Mesenchymal stem cell (in vitro differentiated cells and primary cell): ENCODE measurements around the gene FEM1A.

Source experiments
- DNase-seq: peaks from one replicate; pipeline ENCODE4 v3.0.0-alpha.2; 2013
- H2AFZ ChIP-seq: one replicate; pipeline ENCODE4 v1.6.1; 2013; ENCODE audit warnings: low read depth, mild to moderate bottlenecking, control low read depth, inconsistent platforms, low read length, moderate library complexity
- H2AK5ac ChIP-seq: 2 replicates; pipeline ENCODE4 v1.6.1; 2013; ENCODE audit warnings: low read length, moderate library complexity, mild to moderate bottlenecking, inconsistent platforms; ENCODE audit not compliant: severe bottlenecking
- H2BK120ac ChIP-seq: one replicate; pipeline ENCODE4 v1.6.1; 2013; ENCODE audit warnings: low read depth, mild to moderate bottlenecking, inconsistent platforms, low read length, moderate library complexity
- H2BK12ac ChIP-seq, 2 experiments: one replicate each; pipeline ENCODE4 v1.6.1; 2013; ENCODE audit warnings: inconsistent platforms in 2 of 2, low read length in 2 of 2, mild to moderate bottlenecking in 2 of 2, moderate library complexity in 2 of 2, control low read depth in 1 of 2
- H2BK15ac ChIP-seq: one replicate; pipeline ENCODE4 v1.6.1; 2013; ENCODE audit warnings: mild to moderate bottlenecking, low read depth, inconsistent platforms; ENCODE audit not compliant: poor library complexity, severe bottlenecking
- H2BK5ac ChIP-seq: 2 replicates; pipeline ENCODE4 v1.6.1; 2013; ENCODE audit warnings: low read depth, mild to moderate bottlenecking, low read length, control low read depth, inconsistent platforms; ENCODE audit not compliant: poor library complexity, severe bottlenecking
- H3K14ac ChIP-seq, 2 experiments: one replicate each; pipeline ENCODE4 v1.6.1; 2013; ENCODE audit warnings: inconsistent platforms in 2 of 2, low read length in 2 of 2, control low read depth in 1 of 2, mild to moderate bottlenecking in 1 of 2, moderate library complexity in 1 of 2
- H3K18ac ChIP-seq, 2 experiments: one replicate each; pipeline ENCODE4 v1.6.1; 2013; ENCODE audit warnings: inconsistent platforms in 2 of 2, low read length in 2 of 2, control low read depth in 1 of 2, low read depth in 1 of 2, mild to moderate bottlenecking in 1 of 2
- H3K23ac ChIP-seq, 2 experiments: one replicate each; pipeline ENCODE4 v1.6.1; 2013; ENCODE audit warnings: inconsistent platforms in 2 of 2, low read length in 2 of 2, mild to moderate bottlenecking in 2 of 2, moderate library complexity in 2 of 2, control low read depth in 1 of 2
- H3K27ac ChIP-seq: 2 replicates; pipeline ENCODE4 v1.5.1; 2013; ENCODE audit warnings: mild to moderate bottlenecking, moderate library complexity, low read length, control low read depth, inconsistent platforms; ENCODE audit not compliant: poor library complexity, severe bottlenecking
- H3K27me3 ChIP-seq, 2 experiments: 2 replicates each; pipeline versions ENCODE4 v1.6.1 to v1.7.0; 2013; ENCODE audit warnings: low read length in 2 of 2, mild to moderate bottlenecking in 2 of 2, moderate library complexity in 2 of 2, control low read depth in 1 of 2, inconsistent platforms in 1 of 2; ENCODE audit not compliant: control insufficient read depth in 1 of 2, insufficient read depth in 1 of 2
- H3K36me3 ChIP-seq, 2 experiments: 2 replicates each; pipeline versions ENCODE4 v1.6.1 to v1.7.0; 2013; ENCODE audit warnings: low read length in 2 of 2, control low read depth in 1 of 2, inconsistent platforms in 1 of 2, low read depth in 1 of 2, mild to moderate bottlenecking in 1 of 2; ENCODE audit not compliant: insufficient read depth in 2 of 2, control insufficient read depth in 1 of 2
- H3K4ac ChIP-seq, 2 experiments: one replicate each; pipeline ENCODE4 v1.6.1; 2013; ENCODE audit warnings: inconsistent platforms in 2 of 2, low read length in 2 of 2, mild to moderate bottlenecking in 2 of 2, moderate library complexity in 2 of 2, control low read depth in 1 of 2, low read depth in 1 of 2
- H3K4me1 ChIP-seq: 2 replicates; pipeline ENCODE4 v1.6.1; 2013; ENCODE audit warnings: low read depth, low read length, control low read depth; ENCODE audit not compliant: control insufficient read depth, insufficient read depth
- H3K4me2 ChIP-seq: 2 replicates; pipeline ENCODE4 v1.6.1; 2013; ENCODE audit warnings: low read length, mild to moderate bottlenecking, inconsistent platforms; ENCODE audit not compliant: poor library complexity, severe bottlenecking
- H3K4me3 ChIP-seq, 2 experiments: 2 replicates each; pipeline versions ENCODE4 v1.5.1 to v1.7.0; 2013; ENCODE audit warnings: low read length in 2 of 2, mild to moderate bottlenecking in 2 of 2, control low read depth in 1 of 2, low read depth in 1 of 2; ENCODE audit not compliant: insufficient read depth in 1 of 2
- H3K79me1 ChIP-seq: replicated peaks from 2 replicates; pipeline ENCODE4 v1.6.1; 2013; ENCODE audit warnings: mild to moderate bottlenecking, control low read depth, low read length, inconsistent platforms; ENCODE audit not compliant: poor library complexity, severe bottlenecking
- H3K9ac ChIP-seq: 2 replicates; pipeline ENCODE4 v1.7.0; 2013; ENCODE audit warnings: mild to moderate bottlenecking, low read length, moderate library complexity
- H3K9me3 ChIP-seq: 2 replicates; pipeline ENCODE4 v1.7.0; 2013; ENCODE audit warnings: mild to moderate bottlenecking, low read length; ENCODE audit not compliant: control insufficient read depth
- H4K8ac ChIP-seq: one replicate; pipeline ENCODE4 v1.6.1; 2013; ENCODE audit warnings: inconsistent platforms, mild to moderate bottlenecking, low read length, moderate library complexity
- H4K91ac ChIP-seq: one replicate; pipeline ENCODE4 v1.6.1; 2013; ENCODE audit warnings: mild to moderate bottlenecking, low read length, inconsistent platforms
- WGBS: methylation state at CpG from one replicate; pipeline ENCODE4 v1.1.7; 2013; ENCODE audit warnings: mixed read lengths; 5-methylcytosine and 5-hydroxymethylcytosine counted together

FEM1A gene

DNA sequence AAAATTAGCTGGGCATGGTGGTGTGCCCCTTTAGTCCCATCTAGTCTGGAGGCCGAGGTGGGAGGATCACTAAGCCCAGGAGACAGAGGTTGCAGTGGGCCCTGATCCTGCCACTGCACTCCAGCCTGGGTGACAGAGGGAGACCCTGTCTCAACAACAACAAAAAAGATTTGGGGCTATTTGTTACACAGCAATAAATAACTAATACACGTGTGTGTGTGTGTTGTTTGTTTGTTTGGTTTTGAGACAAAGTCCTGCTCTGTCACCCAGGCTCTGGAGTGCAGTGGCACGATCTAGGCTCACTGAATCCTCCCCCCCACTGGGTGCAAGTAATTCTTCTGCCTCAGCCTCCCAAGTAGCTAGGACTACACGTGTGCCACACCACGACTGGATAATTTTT lies 32.9 kb upstream of the FEM1A start:
- no peak overlapping the region for H2BK12ac ChIP-seq
- H3K23ac ChIP-seq = no peak overlapping the region
- no peak overlapping the region for H3K4ac ChIP-seq
- no peak overlapping the region for H2BK15ac ChIP-seq
- 83% methylated on average over 4 of the region's 5 CpGs for WGBS
- no peak overlapping the region for H4K8ac ChIP-seq
- H3K27ac ChIP-seq = no peak overlapping the region
- peaks cover 11% of the 10 kb centered on the region for H3K4me1 ChIP-seq
- no peaks in the 10 kb centered on the region for H3K36me3 ChIP-seq
- H4K91ac ChIP-seq = no peak overlapping the region
- H3K4me3 ChIP-seq = no peak overlapping the region
- no peak overlapping the region for H2BK120ac ChIP-seq
- no peak overlapping the region for H3K9ac ChIP-seq
- H3K4me2 ChIP-seq = no peak overlapping the region
- peaks cover 43 to 58% of the 10 kb centered on the region in 2 experiments for H3K27me3 ChIP-seq
- H2AK5ac ChIP-seq = no peak overlapping the region
- H2BK5ac ChIP-seq = no peak overlapping the region
- H2AFZ ChIP-seq = no peak overlapping the region
- H3K79me1 ChIP-seq = no peaks in the 10 kb centered on the region
- no peak for DNase-seq
- no peak overlapping the region for H3K18ac ChIP-seq
- H3K9me3 ChIP-seq = peaks cover 2% of the 10 kb centered on the region
- H3K14ac ChIP-seq = no peak overlapping the region

DNA sequence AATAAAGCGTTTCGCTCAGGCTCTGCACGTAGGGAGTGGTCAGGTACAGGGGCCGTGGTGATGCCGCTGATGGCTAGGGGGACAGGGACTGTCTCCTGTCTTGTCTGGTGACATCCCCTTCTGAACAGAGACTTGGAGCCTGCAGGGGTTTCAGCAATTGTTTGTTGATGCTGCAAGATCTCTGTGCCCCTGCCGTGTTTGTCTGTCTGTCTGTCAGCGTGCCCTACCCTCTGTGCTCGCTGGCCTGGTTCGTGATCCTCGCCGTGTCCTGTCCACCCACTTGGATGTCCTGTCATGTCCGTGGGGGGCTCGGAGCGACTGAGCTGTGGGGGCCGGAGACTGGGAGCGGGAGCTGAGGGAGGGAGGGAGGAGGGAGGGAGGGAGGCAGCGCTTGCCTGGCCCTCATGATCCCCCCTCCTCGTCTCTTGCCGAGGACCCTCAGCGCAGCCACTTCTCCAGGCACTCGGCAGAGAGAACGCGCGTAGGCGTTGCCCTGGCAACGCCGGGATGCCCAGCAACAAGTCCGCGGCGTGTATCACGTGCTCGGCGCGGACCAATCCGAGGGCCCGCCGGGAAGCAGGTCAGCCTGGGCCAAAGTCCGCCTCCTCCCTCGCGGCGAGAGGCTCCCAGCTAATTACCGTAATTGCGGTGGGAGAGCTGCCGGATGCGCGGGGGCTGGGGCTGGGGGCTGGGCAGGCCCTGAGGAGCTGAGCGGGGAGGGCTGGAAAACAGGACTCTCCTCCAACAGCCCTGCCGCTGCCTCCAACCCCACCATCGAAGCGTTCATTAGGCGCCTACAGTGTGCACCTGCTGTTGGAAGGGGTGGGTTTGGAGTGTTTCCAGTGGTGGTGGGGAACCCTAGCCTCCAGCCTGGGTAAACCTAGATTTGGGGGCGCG lies 31.9 kb upstream of the FEM1A start:
- Histone ChIP-seq H2BK120ac (no peak overlapping the region), H3K79me1 (no peaks in the 10 kb centered on the region), H3K14ac (no peak overlapping the region), H3K9me3 (peaks cover 2% of the 10 kb centered on the region), H2BK5ac (no peak overlapping the region), H3K4me3 (peak overlapping the region; percentile 37 to 68), H3K23ac (no peak overlapping the region), H3K27ac (no peak overlapping the region), H3K4me2 (peak overlapping the region; percentile 66), H2BK15ac (peak overlapping the region; percentile 41), H3K36me3 (no peaks in the 10 kb centered on the region), H2AK5ac (no peak overlapping the region), H4K8ac (no peak overlapping the region), H3K9ac (peak overlapping the region; percentile 18), H2AFZ (peak overlapping the region; percentile 65), H3K4ac (peak overlapping the region in 1 of 2 experiments; percentile 62), H4K91ac (no peak overlapping the region), H2BK12ac (peak overlapping the region in 1 of 2 experiments; percentile 43), H3K4me1 (peaks cover 11% of the 10 kb centered on the region), H3K18ac (peak overlapping the region; percentile 3 to 19), H3K27me3 (peaks cover 52 to 67% of the 10 kb centered on the region in 2 experiments)
- DNase-seq = peak; percentile 90
- WGBS = 7% methylated on average over 38 of the region's 53 CpGs

DNA sequence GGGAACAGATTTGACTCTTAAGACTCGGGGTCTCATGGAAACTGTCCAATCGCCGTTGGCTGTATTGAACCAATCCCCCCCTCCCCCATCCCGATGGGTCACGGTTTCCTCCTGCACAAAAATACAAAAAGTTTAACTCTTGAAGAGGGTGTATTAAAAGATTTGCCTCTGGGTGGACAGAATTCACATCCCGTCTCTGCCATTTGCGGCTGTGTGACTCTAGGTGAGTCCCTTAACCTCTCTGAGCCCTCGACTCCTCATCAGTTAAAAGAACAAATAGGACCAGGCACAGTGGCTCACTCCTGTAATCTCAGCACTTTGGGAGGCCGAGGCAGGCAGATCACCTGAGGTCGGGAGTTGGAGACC lies 31.3 kb upstream of the FEM1A start:
- H3K4ac ChIP-seq = peak overlapping the region in 1 of 2 experiments; percentile 62
- H3K27me3 ChIP-seq = peaks cover 52 to 67% of the 10 kb centered on the region in 2 experiments
- H3K18ac ChIP-seq = peak overlapping the region in 1 of 2 experiments; percentile 19
- H3K4me3 ChIP-seq = peak overlapping the region; percentile 37 to 68
- peaks cover 2% of the 10 kb centered on the region for H3K9me3 ChIP-seq
- peak overlapping the region; percentile 65 for H2AFZ ChIP-seq
- DNase-seq = no peak
- peaks cover 11% of the 10 kb centered on the region for H3K4me1 ChIP-seq
- H2BK12ac ChIP-seq = no peak overlapping the region
- H3K14ac ChIP-seq = no peak overlapping the region
- H4K91ac ChIP-seq = no peak overlapping the region
- no peak overlapping the region for H3K9ac ChIP-seq
- no peaks in the 10 kb centered on the region for H3K36me3 ChIP-seq
- peak overlapping the region; percentile 66 for H3K4me2 ChIP-seq
- no peak overlapping the region for H3K23ac ChIP-seq
- no peak overlapping the region for H2BK15ac ChIP-seq
- no peaks in the 10 kb centered on the region for H3K79me1 ChIP-seq
- 56% methylated on average over 5 of the region's 10 CpGs for WGBS
- H2BK5ac ChIP-seq = no peak overlapping the region
- no peak overlapping the region for H2AK5ac ChIP-seq
- H2BK120ac ChIP-seq = no peak overlapping the region
- no peak overlapping the region for H4K8ac ChIP-seq
- no peak overlapping the region for H3K27ac ChIP-seq

DNA sequence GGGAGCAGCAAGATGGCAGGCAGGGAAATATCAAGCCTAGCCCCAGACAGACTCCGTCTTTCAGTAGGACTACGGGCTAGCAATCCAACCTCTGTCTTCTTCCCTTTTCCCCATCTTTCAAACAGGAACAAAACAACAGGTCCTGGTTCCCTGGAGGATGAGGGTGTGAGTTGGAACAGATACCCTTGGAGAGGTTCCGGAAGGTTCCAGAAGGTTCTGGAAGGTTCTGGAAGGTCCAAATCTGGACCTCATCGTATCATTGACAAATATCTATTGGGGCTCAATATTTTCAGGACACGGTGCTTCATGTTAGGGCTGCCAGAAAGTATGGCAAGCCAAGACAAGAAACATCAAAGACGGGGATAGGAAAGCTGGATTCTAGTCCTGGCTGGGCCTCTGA lies 28.5 kb upstream of the FEM1A start:
- H3K9ac ChIP-seq = no peak overlapping the region
- no peaks in the 10 kb centered on the region for H3K36me3 ChIP-seq
- H4K8ac ChIP-seq = no peak overlapping the region
- no peak overlapping the region for H3K14ac ChIP-seq
- H2BK5ac ChIP-seq = no peak overlapping the region
- 74% methylated on average over 4 of the region's 6 CpGs for WGBS
- no peak overlapping the region for H3K4me3 ChIP-seq
- peaks cover 11% of the 10 kb centered on the region for H3K4me1 ChIP-seq
- no peak overlapping the region for H2BK15ac ChIP-seq
- H2AFZ ChIP-seq = no peak overlapping the region
- no peak for DNase-seq
- H3K23ac ChIP-seq = no peak overlapping the region
- H2AK5ac ChIP-seq = no peak overlapping the region
- no peak overlapping the region for H3K4ac ChIP-seq
- H3K9me3 ChIP-seq = peaks cover 2% of the 10 kb centered on the region
- H3K4me2 ChIP-seq = no peak overlapping the region
- no peak overlapping the region for H2BK120ac ChIP-seq
- no peaks in the 10 kb centered on the region for H3K79me1 ChIP-seq
- no peak overlapping the region for H3K27ac ChIP-seq
- H2BK12ac ChIP-seq = no peak overlapping the region
- H3K27me3 ChIP-seq = peaks cover 55 to 63% of the 10 kb centered on the region in 2 experiments
- H4K91ac ChIP-seq = no peak overlapping the region
- no peak overlapping the region for H3K18ac ChIP-seq
